HCT116 (cell line): ENCODE results near the gene BNIP1. TPM values are rescaled to one million over a fixed set of nuclear protein-coding genes. Genes with fewer than 3 reads are reported as not detected.
A peak's percentile ranks its signal among the peaks of the same experiment; 100 is the strongest.

Source experiments
- ATAC-seq: fragments of 200-7000 bp; cut with Tn5 transposase; 2 replicates; pipeline ENCODE4 v1.9.1; 2020; ENCODE audit warnings: mild to moderate bottlenecking, moderate library complexity
- BruUV-seq: library from RNA; stranded (reverse); fragments of 400-500 nt; replicated peaks from 2 replicates; lab custom pipeline; 2021; lab: Mats Ljungman, UMichigan
- CTCF ChIA-PET: fragments of 300-600 bp; sonication (Branson Sonifier 250); formaldehyde crosslinking; loops from one replicate; lab custom pipeline; 2021; ENCODE audit warnings: antibody characterized with exemption; lab: Charles Lee
- POLR2A ChIA-PET: fragments of 300-600, 350-600 bp; sonication (Branson Sonifier 250); formaldehyde crosslinking; loops from one replicate; lab custom pipeline; 2021; ENCODE audit warnings: antibody characterized with exemption; lab: Charles Lee
- RAD21 ChIA-PET, 2 experiments: fragments of 300-600 bp; sonication (Branson Sonifier 250); formaldehyde crosslinking; loops; one replicate each; lab custom pipeline; 2023; ENCODE audit warnings: low total read pairs in 2 of 2; ENCODE audit not compliant: uncharacterized antibody in 2 of 2, unreplicated experiment in 2 of 2, low non-redundant PET in 1 of 2; lab: Charles Lee
- DNase-seq: peaks from one replicate; pipeline ENCODE4 v3.0.0-alpha.2; 2010; ENCODE audit warnings: low read depth, low spot score
- H2AFZ ChIP-seq: fragments of 200-600 bp; shearing (Covaris generic), sonication (generic); 2 replicates; pipeline ENCODE4 v1.6.1; 2017; ENCODE audit warnings: low read depth, mixed run types, mixed read lengths, antibody characterized with exemption, low read length; ENCODE audit not compliant: poor library complexity, severe bottlenecking
- H3K27ac ChIP-seq: 2 replicates; pipeline ENCODE4 v1.5.1; 2012; ENCODE audit warnings: low read depth, low read length
- H3K27me3 ChIP-seq: fragments of 200-600 bp; sonication (generic); 2 replicates; pipeline ENCODE4 v1.6.1; 2016; ENCODE audit warnings: mixed run types, low read length, mixed read lengths; ENCODE audit not compliant: insufficient read depth
- H3K36me3 ChIP-seq, 2 experiments: fragments of 200-500 bp in 1 of 2; fragments of 200-600 bp in 1 of 2; sonication (Bioruptor generic) in 1 of 2; sonication (generic) in 1 of 2; 2 replicates each; pipeline versions ENCODE4 v1.5.1 to v1.6.1; 2014 to 2016; ENCODE audit warnings: low read length in 2 of 2, inconsistent platforms in 1 of 2, mixed read lengths in 1 of 2, mixed run types in 1 of 2; ENCODE audit not compliant: insufficient read depth in 2 of 2, control insufficient read depth in 1 of 2
- H3K4me1 ChIP-seq, 2 experiments: fragments of 200-600 bp in 1 of 2; sonication (generic) in 1 of 2; 2 replicates each; pipeline versions ENCODE4 v1.5.1 to v1.6.1; 2012 to 2017; ENCODE audit warnings: low read length in 2 of 2, inconsistent platforms in 1 of 2, mild to moderate bottlenecking in 1 of 2, mixed read lengths in 1 of 2, mixed run types in 1 of 2, moderate library complexity in 1 of 2; ENCODE audit not compliant: insufficient read depth in 2 of 2, control insufficient read depth in 1 of 2
- H3K4me2 ChIP-seq: fragments of 200-600 bp; sonication (generic); 2 replicates; pipeline ENCODE4 v1.6.1; 2017; ENCODE audit warnings: mixed run types, low read length, mixed read lengths
- H3K4me3 ChIP-seq, 2 experiments: fragments of 200-600 bp in 1 of 2; sonication (generic) in 1 of 2; replicated peaks in 1 of 2; 2 replicates each; pipeline ENCODE4 v1.5.1; 2011 to 2016; ENCODE audit warnings: low read length in 2 of 2, control low read depth in 1 of 2, low read depth in 1 of 2, mild to moderate bottlenecking in 1 of 2, mixed read lengths in 1 of 2, mixed run types in 1 of 2
- H3K79me2 ChIP-seq: fragments of 200-600 bp; sonication (generic); 2 replicates; pipeline ENCODE4 v1.6.1; 2017; ENCODE audit warnings: mild to moderate bottlenecking, mixed run types, low read length, moderate library complexity, mixed read lengths; ENCODE audit not compliant: insufficient read depth
- H3K9ac ChIP-seq: fragments of 200-600 bp; sonication (generic); 2 replicates; pipeline ENCODE4 v1.6.1; 2016; ENCODE audit warnings: low read length, mixed read lengths
- H3K9me2 ChIP-seq: fragments of 200-600 bp; sonication (generic), shearing (Covaris generic); 2 replicates; pipeline ENCODE4 v1.6.1; 2017; ENCODE audit warnings: mixed run types, mild to moderate bottlenecking, moderate library complexity; ENCODE audit not compliant: insufficient read depth
- H3K9me3 ChIP-seq, 2 experiments: fragments of 200-500 bp in 1 of 2; fragments of 200-600 bp in 1 of 2; sonication (Bioruptor generic) in 1 of 2; sonication (generic) in 1 of 2; 2 replicates each; pipeline ENCODE4 v1.6.1; 2014 to 2017; ENCODE audit warnings: low read length in 2 of 2, mixed read lengths in 2 of 2, inconsistent platforms in 1 of 2, low read depth in 1 of 2, mild to moderate bottlenecking in 1 of 2, mixed run types in 1 of 2, moderate library complexity in 1 of 2; ENCODE audit not compliant: control insufficient read depth in 1 of 2, insufficient read depth in 1 of 2
- H4K20me1 ChIP-seq: fragments of 200-600 bp; sonication (generic), shearing (Covaris generic); 2 replicates; pipeline ENCODE4 v1.6.1; 2017; ENCODE audit warnings: mixed run types, mild to moderate bottlenecking, moderate library complexity; ENCODE audit not compliant: insufficient read depth
- ATF3 ChIP-seq: IDR thresholded peaks from 2 replicates; pipeline ENCODE4 v1.6.1; 2012
- CBX3 ChIP-seq: IDR thresholded peaks from 2 replicates; pipeline ENCODE4 v1.6.1; 2012; ENCODE audit warnings: low read depth
- CEBPB ChIP-seq: IDR thresholded peaks from 2 replicates; pipeline ENCODE4 v1.6.1; 2012; ENCODE audit warnings: low read depth
- CTCF ChIP-seq, 3 experiments: fragments of 200-600 bp in 1 of 3; sonication (generic) in 1 of 3; IDR thresholded peaks in 2 of 3; conservative IDR thresholded peaks in 1 of 3; 2 replicates each; pipeline ENCODE4 v1.5.1; 2012 to 2017; ENCODE audit warnings: low read depth in 2 of 3, low read length in 2 of 3, antibody characterized with exemption in 1 of 3, borderline replicate concordance in 1 of 3, control low read depth in 1 of 3, mild to moderate bottlenecking in 1 of 3, mixed read lengths in 1 of 3, mixed run types in 1 of 3, moderate library complexity in 1 of 3; ENCODE audit not compliant: insufficient read depth in 1 of 3
- POLR2A ChIP-seq: IDR thresholded peaks from 2 replicates; pipeline ENCODE4 v1.7.0; 2011; ENCODE audit warnings: borderline replicate concordance; ENCODE audit not compliant: insufficient read depth, insufficient read length; ENCODE audit errors: extremely low read depth
- RAD21 ChIP-seq: IDR thresholded peaks from 2 replicates; pipeline ENCODE4 v1.6.1; 2012; ENCODE audit warnings: low read depth, mild to moderate bottlenecking
- intact Hi-C: fragments of 100-400 bp; cut with micrococcal nuclease; formaldehyde crosslinking; loops from 2 replicates; pipeline ENCODE4 v1.10.0; 2022
- total RNA-seq: library from RNA; stranded (reverse); gene quantifications from one replicate; pipeline ENCODE4 v1.2.1, GENCODE V29; 2021; ENCODE audit not compliant: unreplicated experiment

BNIP1 gene
- total RNA-seq, 1 experiment from 2014 or later: 18.6 TPM

GRCh38 chr5:173187054-173187743 lies 42.9 kb downstream of the BNIP1 start:
- peak; percentile 98 for ATAC-seq
- ChIA-PET CTCF (interaction anchor here (0.5 to 0.8 kb wide), 2 partner anchors 203 to 206 kb away, joined by 3 to 4 read pairs; partner anchors contain the start of gene ATP6V0E1), RAD21 (no interaction called here), POLR2A (no interaction called here)
- Histone ChIP-seq H3K4me3 (no peak overlapping the region), H3K36me3 (no peaks in the 10 kb centered on the region), H4K20me1 (no peaks in the 10 kb centered on the region), H3K9me2 (no peaks in the 10 kb centered on the region), H3K27me3 (no peaks in the 10 kb centered on the region), H3K4me2 (no peak overlapping the region), H3K79me2 (no peaks in the 10 kb centered on the region), H3K9me3 (no peaks in the 10 kb centered on the region), H3K9ac (no peak overlapping the region), H2AFZ (no peak overlapping the region), H3K4me1 (no peaks in the 10 kb centered on the region), H3K27ac (no peak overlapping the region)
- BruUV-seq: no TSS peak
- peak; percentile 12 for DNase-seq
- intact Hi-C loops: no loop called here
- peak; percentile 29 to 45 (median 40); a peak in 5 of 6 replicates for TF ChIP-seq CTCF (IDR thresholded peaks at IDR 0.05 in 2 of 3, conservative IDR thresholded peaks at IDR 0.05 in 1 of 3; ENCODE audit: borderline replicate concordance in 1 of 3, insufficient read depth in 1 of 3, low read depth in 2 of 3, low read length in 2 of 3)
- TF ChIP-seq POLR2A: no peak
- no peak for TF ChIP-seq CEBPB
- TF ChIP-seq RAD21: peak; percentile 30; the same call in 1 of the 2 replicates
- no peak for TF ChIP-seq ATF3

- H4K20me1 ChIP-seq: no peaks in the 10 kb centered on the region
- no peak overlapping the region for H2AFZ ChIP-seq
- H3K9me3 ChIP-seq: no peaks in the 10 kb centered on the region
- no peak overlapping the region for H3K4me2 ChIP-seq
- no peaks in the 10 kb centered on the region for H3K79me2 ChIP-seq
- H3K36me3 ChIP-seq: no peaks in the 10 kb centered on the region
- no peak for TF ChIP-seq CBX3
- no peak for ATAC-seq
- BruUV-seq: no TSS peak
- POLR2A ChIA-PET: no interaction called here
- H3K9ac ChIP-seq: no peak overlapping the region
- DNase-seq: no peak
- intact Hi-C loops: no loop called here
- H3K4me1 ChIP-seq: no peaks in the 10 kb centered on the region
- no peaks in the 10 kb centered on the region for H3K9me2 ChIP-seq
- no peak overlapping the region for H3K27ac ChIP-seq
- CTCF ChIA-PET: no interaction called here
- RAD21 ChIA-PET: no interaction called here
- no peak overlapping the region for H3K4me3 ChIP-seq
- no peaks in the 10 kb centered on the region for H3K27me3 ChIP-seq
These were observed 43.9 kb downstream of the BNIP1 start for GRCh38 chr5:173188280-173188679.
